ENCODE data around the gene METTL9.
"Not testable (repeated sequence)": the region's sequence is repeated elsewhere in the genome, so short reads cannot be mapped to it uniquely, and the experiment has no call there.

The METTL9 gene

DNA sequence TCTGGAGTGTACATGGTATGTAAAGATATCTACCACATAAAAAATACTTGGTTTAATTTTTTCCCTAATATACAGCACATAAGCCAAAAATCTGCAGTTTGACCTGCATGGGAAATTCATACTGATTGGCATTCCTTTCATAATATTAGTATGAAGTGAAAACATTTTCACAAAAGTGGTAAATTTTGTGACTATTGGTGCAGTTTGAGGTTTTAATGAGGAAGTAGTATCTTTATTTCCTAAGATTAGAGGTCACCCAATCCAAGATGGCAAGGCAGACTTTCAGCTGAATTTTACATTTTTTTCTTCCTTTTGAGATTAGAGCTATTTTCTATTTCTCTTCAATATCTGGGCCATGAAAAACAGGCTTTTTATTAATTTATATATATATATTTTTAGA is 21.2 kb downstream of the METTL9 start:
- no peak for TF ChIP-seq CTCF (IDR thresholded peaks at IDR 0.05; ENCODE audit: low read depth, low read length)
- H3K4me3 ChIP-seq (ENCODE audit: low read depth, low read length), result no peak overlapping the region

DNA sequence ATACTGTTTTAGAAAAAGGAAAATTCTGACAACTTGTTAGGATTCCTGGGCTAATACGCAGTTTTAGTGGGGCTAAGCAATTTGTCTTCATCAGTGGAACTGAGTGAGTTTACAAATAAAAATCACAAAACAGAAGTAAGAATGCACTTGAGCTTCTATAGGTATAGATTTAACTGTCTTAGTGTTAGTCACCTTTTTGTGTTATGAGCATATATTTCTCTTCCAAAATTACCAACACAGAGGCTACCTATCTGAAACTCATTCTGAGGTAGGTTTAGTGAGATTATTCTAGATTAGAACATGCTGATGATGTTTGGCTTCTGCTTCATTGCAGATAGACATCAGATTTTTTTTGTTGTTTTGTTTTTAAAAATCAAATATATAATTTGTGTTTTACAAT is 23.2 kb downstream of the METTL9 start:
- no peak overlapping the region for H3K4me3 ChIP-seq (ENCODE audit: low read depth, low read length)
- no peak for TF ChIP-seq CTCF (IDR thresholded peaks at IDR 0.05; ENCODE audit: low read depth, low read length)

- H3K4me3 ChIP-seq (ENCODE audit: low read depth, low read length), result no peak overlapping the region
- TF ChIP-seq CTCF (IDR thresholded peaks at IDR 0.05; ENCODE audit: low read depth, low read length), result no peak
Measured at GRCh38 chr16:21625026-21625425, 25.6 kb downstream of the METTL9 start.

DNA sequence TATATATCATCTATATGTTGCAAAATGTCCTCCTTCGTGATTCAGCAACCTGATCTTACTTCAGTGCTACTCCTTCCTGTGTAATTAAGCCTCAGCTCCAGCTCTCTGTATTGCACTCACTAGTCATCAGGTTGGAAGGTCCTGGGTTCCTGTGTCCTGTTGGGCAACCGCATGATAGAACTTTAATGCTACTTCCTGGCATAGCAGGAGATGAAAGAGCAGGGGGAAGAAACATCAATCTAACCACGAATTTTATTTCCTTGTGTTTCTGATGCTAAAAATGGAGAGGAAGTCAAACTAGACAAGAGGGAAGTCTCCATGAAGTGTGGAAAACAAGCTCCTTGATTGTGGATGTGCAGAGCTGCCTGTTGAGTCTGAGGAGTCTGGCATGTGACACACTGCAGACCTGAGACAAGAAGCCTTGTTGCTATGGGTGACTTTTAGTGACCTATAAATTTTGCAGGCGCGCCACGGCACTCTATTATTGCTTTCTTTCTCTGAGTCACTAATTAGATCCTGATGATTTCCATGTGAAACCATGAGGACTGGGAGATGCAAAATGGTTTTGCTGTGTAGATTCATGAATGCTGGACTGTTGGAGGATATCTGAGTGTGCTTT is 27.4 kb downstream of the METTL9 start:
- peak overlapping the region; percentile 9; the same call in 1 of the 2 replicates for H3K4me3 ChIP-seq (ENCODE audit: low read depth, low read length)

GRCh38 chr16:21628121-21628726 is 28.8 kb downstream of the METTL9 start:
- TF ChIP-seq CTCF (IDR thresholded peaks at IDR 0.05; ENCODE audit: low read depth, low read length), result no peak

More for the DNA sequence above, 27.4 kb downstream of the METTL9 start:
- TF ChIP-seq CTCF (IDR thresholded peaks at IDR 0.05; ENCODE audit: low read depth, low read length), result no peak

DNA sequence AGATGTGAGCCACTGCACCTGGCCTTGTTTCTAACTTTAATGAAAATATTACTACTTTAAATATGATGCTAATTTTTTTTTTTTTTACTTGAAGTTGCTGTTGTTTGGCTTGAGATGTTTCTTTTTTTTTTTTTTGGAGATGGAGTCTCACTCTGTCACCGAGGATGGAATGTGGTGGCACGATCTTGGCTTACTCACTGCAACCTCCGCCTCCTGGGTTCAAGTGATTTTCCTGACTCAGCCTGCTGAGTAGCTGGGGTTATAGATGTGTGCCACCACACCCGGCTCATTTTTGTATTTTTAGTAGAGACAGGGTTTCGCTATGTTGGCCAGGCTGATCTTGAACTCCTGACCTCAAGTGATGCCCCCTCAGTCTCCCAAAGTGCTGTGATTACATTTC is 29.4 kb downstream of the METTL9 start:
- no peak for TF ChIP-seq CTCF (IDR thresholded peaks at IDR 0.05; ENCODE audit: low read depth, low read length)
- no peak overlapping the region for H3K4me3 ChIP-seq (ENCODE audit: low read depth, low read length)

More at GRCh38 chr16:21628121-21628726, 28.8 kb downstream of the METTL9 start:
- H3K4me3 ChIP-seq (ENCODE audit: low read depth, low read length), result no peak overlapping the region

GRCh38 chr16:21629616-21630539 is 30.5 kb downstream of the METTL9 start:
- not testable (repeated sequence) for H3K4me3 ChIP-seq (ENCODE audit: low read depth, low read length)

- not testable (repeated sequence) for H3K4me3 ChIP-seq (ENCODE audit: low read depth, low read length)
Measured at GRCh38 chr16:21630866-21631265, 31.5 kb downstream of the METTL9 start.

- not testable (repeated sequence) for H3K4me3 ChIP-seq (ENCODE audit: low read depth, low read length)
Measured at GRCh38 chr16:21631376-21631775, 32.0 kb downstream of the METTL9 start.

GRCh38 chr16:21631951-21632575 is 32.7 kb downstream of the METTL9 start:
- not testable (repeated sequence) for H3K4me3 ChIP-seq (ENCODE audit: low read depth, low read length)

All from WI38 (cell line).